ENCODE data around the gene RAB38. TPM values are rescaled to one million over a fixed set of nuclear protein-coding genes. Genes with fewer than 3 reads are reported as not detected.

Gene RAB38
- total RNA-seq, 1 donor from 2014 or later: 8.1 TPM

GRCh38 chr11:88115828-88116755 is 59.2 kb downstream of the RAB38 start:
- H3K4me1 ChIP-seq: peaks cover 22% of the 10 kb centered on the region
- Mint-ChIP-seq H3K9me3 (peaks cover under 1% of the 10 kb centered on the region), H3K4me1 (peaks cover 29% of the 10 kb centered on the region), H3K27me3 (ENCODE audit: insufficient read depth, low read depth) (no peaks in the 10 kb centered on the region), H3K4me3 (no peak overlapping the region), H3K27ac (peak overlapping the region; percentile 78), H3K36me3 (peaks cover under 1% of the 10 kb centered on the region)
- DNase-seq (ENCODE audit: low spot score): peak; percentile 68
- H3K27ac ChIP-seq: peak overlapping the region; percentile 16
- H4K20me1 ChIP-seq (ENCODE audit: low read depth): no peaks in the 10 kb centered on the region
- no peaks in the 10 kb centered on the region for H3K79me2 ChIP-seq (ENCODE audit: low read depth)
- H3K9ac ChIP-seq: no peak overlapping the region
- no peaks in the 10 kb centered on the region for H3K27me3 ChIP-seq
- H3K4me2 ChIP-seq: peak overlapping the region; percentile 69
- no peaks in the 10 kb centered on the region for H3K9me3 ChIP-seq (ENCODE audit: low read depth)
- H3K4me3 ChIP-seq: no peak overlapping the region
- TF ChIP-seq EZH2 (IDR thresholded peaks at IDR 0.05) (no peak), EZH2phosphoT487 (IDR thresholded peaks at IDR 0.05) (no peak)
- peaks cover 9% of the 10 kb centered on the region for H3F3A ChIP-seq (ENCODE audit: low read depth)
- H2AFZ ChIP-seq (replicated peaks): no peak overlapping the region
- H3K36me3 ChIP-seq: no peaks in the 10 kb centered on the region

DNA sequence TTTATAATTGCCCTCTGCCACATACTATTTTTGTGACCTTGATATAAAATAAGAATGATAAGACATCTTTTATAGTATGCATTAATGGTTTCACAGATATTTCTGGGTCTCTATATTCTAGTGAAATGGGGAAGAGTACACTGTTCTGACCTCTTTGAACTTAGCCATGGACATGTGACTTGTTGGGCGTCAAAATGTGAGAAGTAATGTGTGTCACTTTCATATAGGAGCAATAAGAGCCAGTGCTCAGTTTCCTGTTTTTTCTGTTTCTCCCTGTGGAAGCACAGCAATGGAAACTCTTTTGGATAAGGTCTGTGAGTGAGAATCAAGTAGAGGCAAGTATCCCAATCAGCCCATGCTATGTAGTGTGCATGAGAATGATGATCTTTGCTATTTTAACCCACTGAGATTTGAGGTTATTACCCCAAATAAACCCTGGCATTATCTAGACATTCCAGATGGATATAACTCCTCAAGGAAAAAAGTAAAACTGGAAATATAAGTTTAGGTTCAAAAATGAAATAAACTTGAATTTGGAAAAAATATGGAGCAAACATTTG is 60.7 kb downstream of the RAB38 start:
- Histone ChIP-seq H3K27me3 (no peaks in the 10 kb centered on the region), H2AFZ (replicated peaks) (no peak overlapping the region), H3K4me2 (no peak overlapping the region), H3K9ac (no peak overlapping the region), H3K9me3 (ENCODE audit: low read depth) (no peaks in the 10 kb centered on the region), H3K4me3 (no peak overlapping the region), H3K4me1 (peaks cover 22% of the 10 kb centered on the region), H3K27ac (no peak overlapping the region), H4K20me1 (ENCODE audit: low read depth) (no peaks in the 10 kb centered on the region), H3K36me3 (no peaks in the 10 kb centered on the region), H3F3A (ENCODE audit: low read depth) (peaks cover 9% of the 10 kb centered on the region), H3K79me2 (ENCODE audit: low read depth) (no peaks in the 10 kb centered on the region)
- Mint-ChIP-seq H3K27ac (no peak overlapping the region), H3K36me3 (peaks cover 4% of the 10 kb centered on the region), H3K4me1 (peaks cover 28% of the 10 kb centered on the region), H3K4me3 (no peak overlapping the region), H3K9me3 (peaks cover 5% of the 10 kb centered on the region), H3K27me3 (ENCODE audit: insufficient read depth, low read depth) (no peaks in the 10 kb centered on the region)
- TF ChIP-seq, protein P1, sequence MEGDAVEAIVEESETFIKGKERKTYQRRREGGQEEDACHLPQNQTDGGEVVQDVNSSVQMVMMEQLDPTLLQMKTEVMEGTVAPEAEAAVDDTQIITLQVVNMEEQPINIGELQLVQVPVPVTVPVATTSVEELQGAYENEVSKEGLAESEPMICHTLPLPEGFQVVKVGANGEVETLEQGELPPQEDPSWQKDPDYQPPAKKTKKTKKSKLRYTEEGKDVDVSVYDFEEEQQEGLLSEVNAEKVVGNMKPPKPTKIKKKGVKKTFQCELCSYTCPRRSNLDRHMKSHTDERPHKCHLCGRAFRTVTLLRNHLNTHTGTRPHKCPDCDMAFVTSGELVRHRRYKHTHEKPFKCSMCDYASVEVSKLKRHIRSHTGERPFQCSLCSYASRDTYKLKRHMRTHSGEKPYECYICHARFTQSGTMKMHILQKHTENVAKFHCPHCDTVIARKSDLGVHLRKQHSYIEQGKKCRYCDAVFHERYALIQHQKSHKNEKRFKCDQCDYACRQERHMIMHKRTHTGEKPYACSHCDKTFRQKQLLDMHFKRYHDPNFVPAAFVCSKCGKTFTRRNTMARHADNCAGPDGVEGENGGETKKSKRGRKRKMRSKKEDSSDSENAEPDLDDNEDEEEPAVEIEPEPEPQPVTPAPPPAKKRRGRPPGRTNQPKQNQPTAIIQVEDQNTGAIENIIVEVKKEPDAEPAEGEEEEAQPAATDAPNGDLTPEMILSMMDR (IDR thresholded peaks at IDR 0.05): no peak
- TF ChIP-seq EZH2 (IDR thresholded peaks at IDR 0.05) (no peak), EZH2phosphoT487 (IDR thresholded peaks at IDR 0.05) (no peak)
- no peak for DNase-seq (ENCODE audit: low spot score)

DNA sequence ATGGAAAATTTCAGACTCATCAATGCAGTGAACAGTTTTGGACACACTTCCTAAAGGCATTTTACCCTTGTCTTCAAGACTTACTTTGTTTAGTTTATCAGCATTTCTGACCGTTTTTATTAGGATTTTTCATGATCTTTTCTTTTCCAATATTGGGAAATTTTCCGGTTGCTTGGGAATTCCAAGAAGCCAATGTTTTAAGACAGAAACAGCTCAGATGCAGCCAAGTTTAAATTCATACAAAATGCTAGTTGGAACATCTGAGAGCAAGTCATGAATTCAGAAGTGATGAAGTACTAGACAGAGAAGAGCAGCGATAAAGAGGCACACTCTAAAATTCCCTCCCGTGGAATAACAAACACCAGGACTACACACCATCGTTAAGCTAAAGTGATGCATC is 68.6 kb downstream of the RAB38 start:
- Histone ChIP-seq H3F3A (ENCODE audit: low read depth) (no peaks in the 10 kb centered on the region), H3K4me3 (no peak overlapping the region), H3K4me2 (no peak overlapping the region), H3K4me1 (no peaks in the 10 kb centered on the region), H2AFZ (replicated peaks) (no peak overlapping the region), H4K20me1 (ENCODE audit: low read depth) (no peaks in the 10 kb centered on the region), H3K79me2 (ENCODE audit: low read depth) (no peaks in the 10 kb centered on the region), H3K27me3 (no peaks in the 10 kb centered on the region), H3K9me3 (ENCODE audit: low read depth) (no peaks in the 10 kb centered on the region), H3K36me3 (no peaks in the 10 kb centered on the region), H3K27ac (no peak overlapping the region), H3K9ac (no peak overlapping the region)
- Mint-ChIP-seq H3K4me1 (peaks cover 18% of the 10 kb centered on the region), H3K27me3 (ENCODE audit: insufficient read depth, low read depth) (no peaks in the 10 kb centered on the region), H3K9me3 (peaks cover 24% of the 10 kb centered on the region), H3K4me3 (no peak overlapping the region), H3K27ac (no peak overlapping the region), H3K36me3 (peaks cover 16% of the 10 kb centered on the region)
- no peak for DNase-seq (ENCODE audit: low spot score)
- no peak for TF ChIP-seq EZH2 (IDR thresholded peaks at IDR 0.05)

DNA sequence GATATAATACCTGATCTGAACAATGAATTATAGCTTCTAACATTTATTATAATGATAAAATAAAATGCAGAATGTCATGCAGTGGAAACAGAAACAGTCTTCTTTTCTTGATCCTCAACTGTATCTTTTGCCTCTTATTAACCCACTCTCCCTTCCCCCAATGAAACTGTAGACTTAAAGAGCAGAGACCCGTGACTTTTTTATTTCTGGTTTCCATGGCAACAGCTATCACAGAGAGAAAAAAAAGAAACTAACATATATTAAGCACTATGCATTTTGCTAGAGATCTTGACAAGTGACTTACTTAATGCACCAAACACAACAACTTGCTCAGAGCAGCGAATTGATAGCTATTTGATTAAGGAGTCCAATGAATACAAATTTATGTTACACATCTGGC is 69.3 kb downstream of the RAB38 start:
- H3K36me3 Mint-ChIP-seq: peaks cover 14% of the 10 kb centered on the region
- no peak overlapping the region for H3K9ac ChIP-seq
- no peaks in the 10 kb centered on the region for H3K27me3 Mint-ChIP-seq (ENCODE audit: insufficient read depth, low read depth)
- no peaks in the 10 kb centered on the region for H3K4me1 ChIP-seq
- no peak overlapping the region for H3K4me3 Mint-ChIP-seq
- TF ChIP-seq EZH2phosphoT487 (IDR thresholded peaks at IDR 0.05): no peak
- H3K9me3 Mint-ChIP-seq: peaks cover 22% of the 10 kb centered on the region
- peaks cover 18% of the 10 kb centered on the region for H3K4me1 Mint-ChIP-seq
- H4K20me1 ChIP-seq (ENCODE audit: low read depth): no peaks in the 10 kb centered on the region
- H3K4me3 ChIP-seq: no peak overlapping the region
- no peaks in the 10 kb centered on the region for H3K27me3 ChIP-seq
- no peaks in the 10 kb centered on the region for H3K9me3 ChIP-seq (ENCODE audit: low read depth)
- H3K27ac Mint-ChIP-seq: no peak overlapping the region
- no peak overlapping the region for H3K4me2 ChIP-seq
- no peaks in the 10 kb centered on the region for H3K36me3 ChIP-seq
- no peak overlapping the region for H2AFZ ChIP-seq (replicated peaks)
- H3K27ac ChIP-seq: no peak overlapping the region
- no peaks in the 10 kb centered on the region for H3F3A ChIP-seq (ENCODE audit: low read depth)
- DNase-seq (ENCODE audit: low spot score): no peak
- H3K79me2 ChIP-seq (ENCODE audit: low read depth): no peaks in the 10 kb centered on the region

All from neural progenitor cell (in vitro differentiated cells).